PC-3 (cell line): ENCODE data around the gene WRNIP1. TPM values are rescaled to one million over a fixed set of nuclear protein-coding genes. Genes with fewer than 3 reads are reported as not detected.

ENCODE experiments used
- ATAC-seq: fragments of 200-7000 bp; cut with Tn5 transposase; 2 replicates; pipeline ENCODE4 v1.9.1; 2020; ENCODE audit warnings: mild to moderate bottlenecking, moderate library complexity
- BruUV-seq: library from RNA; stranded (reverse); fragments of 400-500 nt; replicated peaks from 2 replicates; lab custom pipeline; 2021; lab: Mats Ljungman, UMichigan
- CTCF ChIA-PET: fragments of 300-600 bp; sonication (Branson Sonifier 250); formaldehyde crosslinking; loops from one replicate; lab custom pipeline; 2022; ENCODE audit warnings: antibody characterized with exemption; lab: Charles Lee
- POLR2A ChIA-PET: fragments of 300-600 bp; sonication (Branson Sonifier 250); formaldehyde crosslinking; loops from one replicate; lab custom pipeline; 2022; ENCODE audit warnings: antibody characterized with exemption; ENCODE audit not compliant: unreplicated experiment; lab: Charles Lee
- DNase-seq: peaks from one replicate; pipeline ENCODE4 v3.0.0-alpha.2; 2015
- H2AFZ ChIP-seq: fragments of 300-600 bp; sonication (generic); 2 replicates; pipeline ENCODE4 v1.6.0; 2016; ENCODE audit warnings: antibody characterized with exemption, low read length
- H3F3A ChIP-seq: fragments of 300-600 bp; sonication (generic); one replicate; pipeline ENCODE4 v1.6.0; 2017; ENCODE audit warnings: antibody characterized with exemption, low read length, control low read depth, mild to moderate bottlenecking; ENCODE audit not compliant: unreplicated experiment
- H3K27ac ChIP-seq: fragments of 300-600 bp; sonication (generic); 2 replicates; pipeline ENCODE4 v1.5.1; 2016; ENCODE audit warnings: mild to moderate bottlenecking, low read length
- H3K27me3 ChIP-seq: fragments of 300-600 bp; sonication (generic); 2 replicates; pipeline ENCODE4 v1.6.1; 2016; ENCODE audit warnings: low read length, mixed read lengths
- H3K36me3 ChIP-seq: fragments of 300-600 bp; sonication (generic); 2 replicates; pipeline ENCODE4 v1.6.1; 2016; ENCODE audit warnings: low read depth, mixed run types, low read length, mixed read lengths
- H3K4me1 ChIP-seq: fragments of 300-600 bp; sonication (generic); 2 replicates; pipeline ENCODE4 v1.5.1; 2016; ENCODE audit warnings: low read length; ENCODE audit not compliant: insufficient read depth
- H3K4me2 ChIP-seq: fragments of 300-600 bp; sonication (generic); 2 replicates; pipeline ENCODE4 v1.6.0; 2016; ENCODE audit warnings: low read length
- H3K4me3 ChIP-seq: fragments of 300-600 bp; sonication (generic); 2 replicates; pipeline ENCODE4 v1.5.1; 2016; ENCODE audit warnings: mild to moderate bottlenecking, low read length, mixed read lengths
- H3K79me2 ChIP-seq: fragments of 300-600 bp; sonication (generic); 2 replicates; pipeline ENCODE4 v1.6.1; 2017; ENCODE audit warnings: low read length, mixed read lengths
- H3K9ac ChIP-seq: fragments of 300-600 bp; sonication (generic); 2 replicates; pipeline ENCODE4 v1.6.0; 2016; ENCODE audit warnings: mild to moderate bottlenecking, low read length
- H3K9me2 ChIP-seq: fragments of 300-600 bp; sonication (generic); replicated peaks from 2 replicates; pipeline ENCODE4 v1.6.1; 2016; ENCODE audit warnings: mixed run types, low read length, mixed read lengths
- H3K9me3 ChIP-seq: fragments of 300-600 bp; sonication (generic); 2 replicates; pipeline ENCODE4 v1.6.1; 2016; ENCODE audit warnings: low read length, mixed read lengths
- H4K20me1 ChIP-seq: fragments of 300-600 bp; sonication (generic); 2 replicates; pipeline ENCODE4 v1.6.1; 2016; ENCODE audit warnings: low read length, mixed read lengths
- CTCF ChIP-seq: fragments of 300-600 bp; sonication (generic); conservative IDR thresholded peaks from 2 replicates; pipeline ENCODE4 v1.5.1; 2017; ENCODE audit warnings: antibody characterized with exemption, low read depth, mild to moderate bottlenecking, low read length
- EZH2 ChIP-seq: fragments of 300-600 bp; sonication (generic); IDR thresholded peaks from one replicate; pipeline ENCODE4 v1.6.1; 2017; ENCODE audit warnings: antibody characterized with exemption, mild to moderate bottlenecking, low read length; ENCODE audit not compliant: unreplicated experiment
- EZH2phosphoT487 ChIP-seq: fragments of 300-600 bp; sonication (generic); IDR thresholded peaks from 2 replicates; pipeline ENCODE4 v1.6.1; 2018; ENCODE audit warnings: mild to moderate bottlenecking, antibody characterized with exemption, low read length, borderline replicate concordance
- intact Hi-C: fragments of 100-400 bp; cut with micrococcal nuclease; formaldehyde crosslinking; loops from 2 replicates; pipeline ENCODE4 v1.9.0; 2023
- total RNA-seq: library from RNA; depleted of rRNA; stranded (reverse); fragments of >200 nt; gene quantifications from 2 replicates; pipeline ENCODE4 v1.2.3, GENCODE V29; 2014

WRNIP1 gene
- total RNA-seq, 1 experiment from 2014 or later = 92.2 TPM

DNA sequence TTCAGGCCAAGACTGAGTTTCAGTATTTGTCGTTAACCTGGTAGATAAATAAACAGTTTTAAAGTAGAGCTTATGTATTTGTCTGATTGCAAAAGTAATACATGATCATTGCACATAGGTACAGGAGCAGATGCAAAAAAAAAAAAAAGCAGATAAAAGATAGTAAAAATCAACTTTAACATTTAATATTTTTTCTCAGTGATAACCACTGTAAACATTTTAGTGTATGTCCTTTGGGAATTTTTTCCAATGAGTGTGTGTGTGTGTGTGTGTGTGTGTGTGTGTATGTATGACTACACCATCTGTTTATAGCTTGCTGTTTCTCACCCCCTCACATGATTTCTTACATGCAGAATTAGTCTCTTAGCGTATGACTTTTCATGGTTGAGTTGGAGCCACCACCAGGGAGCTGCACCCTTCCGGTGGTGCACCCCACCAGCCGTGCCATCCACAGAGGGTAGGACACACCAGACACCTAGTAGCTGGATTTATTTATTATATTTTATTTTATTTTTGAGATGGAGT lies 26.3 kb downstream of the WRNIP1 start:
- TF ChIP-seq EZH2phosphoT487 (no peak), EZH2 (no peak), CTCF (no peak)
- H3K9ac ChIP-seq = peak overlapping the region; percentile 46
- no peaks in the 10 kb centered on the region for H4K20me1 ChIP-seq
- H3F3A ChIP-seq = peaks cover 12% of the 10 kb centered on the region
- no peak overlapping the region for H3K4me3 ChIP-seq
- POLR2A ChIA-PET = interaction anchor here (0.5 to 1.0 kb wide), 7 partner anchors 26 to 60 kb away, joined by 3 to 9 read pairs (median 4); partner anchors contain the start of gene SERPINB1
- peak overlapping the region; percentile 98 for H3K27ac ChIP-seq
- CTCF ChIA-PET = interaction anchor here (0.6 to 2.6 kb wide), 12 partner anchors 26 to 197 kb away, joined by 3 to 26 read pairs (median 5); partner anchors contain the start of gene SERPINB1
- H3K27me3 ChIP-seq = no peaks in the 10 kb centered on the region
- BruUV-seq = no TSS peak
- peaks cover 19% of the 10 kb centered on the region for H3K79me2 ChIP-seq
- DNase-seq = no peak
- peaks cover 59% of the 10 kb centered on the region for H3K4me1 ChIP-seq
- intact Hi-C loops = loop anchor here (1.0 to 2.0 kb wide), 8 partner anchors 27 to 198 kb away; no protein-coding TSS in a partner anchor
- H2AFZ ChIP-seq = no peak overlapping the region
- no peaks in the 10 kb centered on the region for H3K9me2 ChIP-seq
- peak overlapping the region; percentile 22; the same call in 1 of the 2 replicates for H3K4me2 ChIP-seq
- no peak for ATAC-seq
- peaks cover 2% of the 10 kb centered on the region; the same call in 1 of the 2 replicates for H3K36me3 ChIP-seq
- no peaks in the 10 kb centered on the region for H3K9me3 ChIP-seq

DNA sequence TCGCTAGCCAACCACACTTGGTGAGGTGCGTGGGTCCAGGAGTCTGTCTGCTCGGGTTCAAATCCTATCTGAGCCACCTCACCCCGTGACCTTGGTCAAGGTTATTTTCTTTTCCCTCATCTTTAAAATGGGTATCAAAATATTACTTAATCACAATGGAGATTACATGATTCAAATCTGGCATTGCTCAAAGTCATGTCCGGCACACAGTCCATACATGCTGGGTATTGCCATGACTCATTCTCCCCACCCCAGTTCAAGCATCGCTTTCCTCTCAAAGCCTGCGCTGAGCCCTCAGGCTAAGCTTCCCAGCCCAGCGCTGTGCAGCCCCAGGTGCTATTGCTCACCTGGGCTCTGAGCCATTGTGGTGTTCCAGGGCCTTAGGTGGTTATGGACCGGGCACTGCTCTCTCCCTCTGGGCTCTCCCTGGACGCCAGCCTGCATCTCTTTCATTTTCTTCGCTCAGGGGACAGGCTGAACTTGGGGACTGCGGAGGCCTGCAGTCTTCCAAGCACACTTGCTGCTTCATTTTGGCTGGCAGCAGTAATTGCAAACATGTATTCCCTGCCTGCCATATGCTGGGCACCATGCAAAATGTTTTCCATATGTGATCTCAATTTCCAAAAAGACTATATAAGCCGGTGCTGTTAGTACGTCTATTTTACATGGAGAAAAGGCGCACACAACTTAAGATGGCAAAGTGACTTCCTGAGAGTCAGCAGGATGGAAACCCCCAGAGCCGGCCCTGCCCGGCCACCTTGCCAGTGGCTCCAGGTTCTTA lies 27.3 kb downstream of the WRNIP1 start:
- TF ChIP-seq EZH2 (no peak), EZH2phosphoT487 (no peak), CTCF (no peak)
- no peak overlapping the region for H3K4me3 ChIP-seq
- POLR2A ChIA-PET = interaction anchor here (0.5 kb wide), 1 partner anchor 26 kb away, joined by 3 read pairs; no protein-coding TSS in a partner anchor
- no peak for ATAC-seq
- H4K20me1 ChIP-seq = no peaks in the 10 kb centered on the region
- H3K79me2 ChIP-seq = peaks cover 16% of the 10 kb centered on the region
- H3F3A ChIP-seq = peaks cover 12% of the 10 kb centered on the region
- H3K4me1 ChIP-seq = peaks cover 59% of the 10 kb centered on the region
- no peaks in the 10 kb centered on the region for H3K27me3 ChIP-seq
- CTCF ChIA-PET = interaction anchor here (1.1 to 2.6 kb wide), 3 partner anchors 49 to 119 kb away, joined by 5 to 26 read pairs (median 19); partner anchors contain the start of gene SERPINB1
- H2AFZ ChIP-seq = no peak overlapping the region
- H3K36me3 ChIP-seq = peaks cover 2% of the 10 kb centered on the region; the same call in 1 of the 2 replicates
- H3K27ac ChIP-seq = peak overlapping the region; percentile 98
- no peaks in the 10 kb centered on the region for H3K9me2 ChIP-seq
- peak overlapping the region; percentile 46; the same call in 1 of the 2 replicates for H3K9ac ChIP-seq
- no TSS peak for BruUV-seq
- peak; percentile 34 for DNase-seq
- H3K4me2 ChIP-seq = no peak overlapping the region
- intact Hi-C loops = no loop called here
- H3K9me3 ChIP-seq = no peaks in the 10 kb centered on the region
